GM12878 (cell line): ENCODE measurements around the gene SCLY. TPM values are rescaled to one million over a fixed set of nuclear protein-coding genes. Genes with fewer than 3 reads are reported as not detected.

Experiments
- BRCA1 ChIP-seq: IDR thresholded peaks from 2 replicates; pipeline ENCODE4 v1.6.1; 2011; ENCODE audit warnings: low read depth, low read length, improper control_type of control experiment
- CHD4 ChIP-seq: fragments of 200-600 bp; sonication (generic); IDR thresholded peaks from 2 replicates; pipeline ENCODE4 v1.6.1; 2016; ENCODE audit warnings: mild to moderate bottlenecking
- IKZF2 ChIP-seq, 2 experiments: fragments of 450-650 bp; IDR thresholded peaks; 2 replicates each; pipeline ENCODE4 v1.6.1; 2017; ENCODE audit warnings: mild to moderate bottlenecking in 2 of 2, moderate library complexity in 2 of 2
- IRF4 ChIP-seq: IDR thresholded peaks from 2 replicates; pipeline ENCODE4 v1.6.1; 2011; ENCODE audit warnings: low read depth, low read length
- JUND ChIP-seq: IDR thresholded peaks from 2 replicates; pipeline ENCODE4 v1.6.1; 2012; ENCODE audit warnings: low read depth, mild to moderate bottlenecking, low read length, improper control_type of control experiment, moderate library complexity
- KAT2A ChIP-seq: conservative IDR thresholded peaks from 2 replicates; pipeline ENCODE4 v1.6.1; 2011; ENCODE audit warnings: low read depth, low read length; ENCODE audit not compliant: control insufficient read depth
- LARP7 ChIP-seq: fragments of 450-650 bp; IDR thresholded peaks from 2 replicates; pipeline ENCODE4 v1.6.1; 2017; ENCODE audit warnings: mild to moderate bottlenecking
- MEF2B ChIP-seq: fragments of 450-650 bp; IDR thresholded peaks from 2 replicates; pipeline ENCODE4 v1.6.1; 2018; ENCODE audit warnings: mild to moderate bottlenecking, moderate library complexity; ENCODE audit not compliant: partially characterized antibody, poor library complexity, severe bottlenecking
- MTA2 ChIP-seq: fragments of 450-650 bp; IDR thresholded peaks from 2 replicates; pipeline ENCODE4 v1.6.1; 2016; ENCODE audit warnings: low read depth, mild to moderate bottlenecking, moderate library complexity
- NBN ChIP-seq: fragments of 450-650 bp; IDR thresholded peaks from 2 replicates; pipeline ENCODE4 v1.6.1; 2016
- NFXL1 ChIP-seq: fragments of 450-650 bp; IDR thresholded peaks from 2 replicates; pipeline ENCODE4 v1.6.1; 2017; ENCODE audit warnings: antibody characterized with exemption, mild to moderate bottlenecking, borderline replicate concordance
- NRF1 ChIP-seq: conservative IDR thresholded peaks from 2 replicates; pipeline ENCODE4 v1.6.1; 2011; ENCODE audit warnings: mild to moderate bottlenecking, low read depth, low read length, improper control_type of control experiment
- POLR2A ChIP-seq: IDR thresholded peaks from 2 replicates; pipeline ENCODE4 v1.6.1; 2011; ENCODE audit warnings: low read depth, mild to moderate bottlenecking, low read length
- RBBP5 ChIP-seq: fragments of 200-600 bp; sonication (generic); conservative IDR thresholded peaks from 2 replicates; pipeline ENCODE4 v1.6.1; 2016
- REST ChIP-seq: IDR thresholded peaks from 2 replicates; pipeline ENCODE4 v1.6.1; 2012; ENCODE audit warnings: mild to moderate bottlenecking, low read depth, low read length
- SIN3A ChIP-seq: IDR thresholded peaks from 2 replicates; pipeline ENCODE4 v1.6.1; 2012; ENCODE audit warnings: low read depth, low read length, improper control_type of control experiment
- SMAD1 ChIP-seq: fragments of 450-650 bp; IDR thresholded peaks from 2 replicates; pipeline ENCODE4 v1.6.1; 2018; ENCODE audit warnings: mild to moderate bottlenecking, low read depth; ENCODE audit not compliant: partially characterized antibody
- TARDBP ChIP-seq: IDR thresholded peaks from 2 replicates; pipeline ENCODE4 v1.6.1; 2016; ENCODE audit warnings: borderline replicate concordance
- ZNF384 ChIP-seq: IDR thresholded peaks from 2 replicates; pipeline ENCODE4 v1.6.1; 2012; ENCODE audit warnings: low read depth, mild to moderate bottlenecking, low read length, improper control_type of control experiment, borderline replicate concordance
- polyA plus RNA-seq, 11 experiments: library from polyadenylated mRNA; depleted of rRNA in 4 of 11; unstranded in 6 of 11; stranded (reverse) in 5 of 11; fragments of >200 nt; fragmentation: Nextera tagmentation in 4 of 11; fragmentation: Illumina TruSeq in 1 of 11; extraction: Ambion mirVana in 4 of 11; extraction: Trizol in 1 of 11; gene quantifications; 1 replicate in 1 of 11; 2 replicates in 10 of 11; pipeline versions ENCODE4 v1.2.1 to v1.2.3, GENCODE V29; 2011 to 2016; ENCODE audit warnings: inconsistent platforms in 2 of 11, missing spikeins in 2 of 11, low read depth in 1 of 11
- total RNA-seq, 4 experiments: library from RNA; depleted of rRNA in 3 of 4; stranded (reverse); fragments of >200 nt in 3 of 4; fragmentation: Illumina TruSeq in 1 of 4; extraction: Trizol in 1 of 4; gene quantifications; 2 replicates each; pipeline versions ENCODE4 v1.2.1 to v1.2.3, GENCODE V29; 2013 to 2021
- TF ChIP-seq, protein P1 (sequence below): fragments of 450-650 bp; formaldehyde crosslinking; IDR thresholded peaks from 2 replicates; pipeline ENCODE4 v1.4.0; 2020; ENCODE audit warnings: mild to moderate bottlenecking, moderate library complexity
- TF ChIP-seq, protein P2 (sequence below): IDR thresholded peaks from 2 replicates; pipeline ENCODE4 v1.6.1; 2012; ENCODE audit warnings: low read length, inconsistent platforms

Gene SCLY
- total and polyA plus RNA-seq, 10 of the 15 experiments (the other 5 are each of a cell fraction or from before 2014, with no cell fraction given): 3.3 to 49.1 (median 32.3) TPM

DNA sequence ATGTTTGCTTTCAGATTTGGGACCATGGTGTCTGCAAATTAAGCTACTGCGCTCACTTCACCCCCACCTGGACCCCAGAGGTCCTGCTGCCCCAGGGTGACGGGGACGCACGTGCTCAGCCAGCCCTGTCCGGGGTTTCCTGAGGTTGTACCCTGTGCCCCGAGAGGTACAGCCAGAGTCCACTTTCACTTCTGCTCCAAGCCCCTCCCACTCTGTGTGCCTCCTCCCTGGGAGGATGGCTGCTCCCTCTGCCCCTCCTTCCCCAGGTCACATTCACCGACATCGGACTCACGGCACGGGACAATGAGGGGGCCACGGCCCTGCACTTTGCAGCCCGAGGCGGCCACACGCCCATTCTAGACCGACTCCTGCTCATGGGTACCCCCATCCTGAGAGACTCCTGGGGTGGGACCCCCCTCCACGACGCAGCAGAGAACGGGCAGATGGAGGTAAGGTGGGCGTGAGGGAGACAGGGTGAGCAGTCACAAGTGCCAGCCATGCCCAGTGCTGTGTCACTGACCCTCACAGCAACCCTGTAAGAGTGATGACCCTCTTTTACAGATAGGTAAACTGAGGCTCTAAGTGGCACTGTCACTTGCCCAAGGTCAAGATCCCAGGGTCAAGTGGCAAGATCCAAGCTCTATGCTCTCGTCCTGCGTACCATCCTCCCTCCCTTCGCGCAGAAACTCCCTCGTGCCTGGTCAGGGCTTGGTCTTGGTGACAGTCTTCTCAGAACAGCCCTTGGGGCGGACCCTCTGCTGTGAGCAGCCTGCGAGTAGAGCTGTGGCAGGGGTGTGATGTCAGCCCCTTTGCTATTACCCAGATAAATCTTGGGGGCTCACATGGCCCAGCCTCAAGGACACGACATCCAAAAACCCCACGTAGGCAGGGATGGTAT lies 47.0 kb downstream of the SCLY start (continued):
- TF ChIP-seq, protein P1, sequence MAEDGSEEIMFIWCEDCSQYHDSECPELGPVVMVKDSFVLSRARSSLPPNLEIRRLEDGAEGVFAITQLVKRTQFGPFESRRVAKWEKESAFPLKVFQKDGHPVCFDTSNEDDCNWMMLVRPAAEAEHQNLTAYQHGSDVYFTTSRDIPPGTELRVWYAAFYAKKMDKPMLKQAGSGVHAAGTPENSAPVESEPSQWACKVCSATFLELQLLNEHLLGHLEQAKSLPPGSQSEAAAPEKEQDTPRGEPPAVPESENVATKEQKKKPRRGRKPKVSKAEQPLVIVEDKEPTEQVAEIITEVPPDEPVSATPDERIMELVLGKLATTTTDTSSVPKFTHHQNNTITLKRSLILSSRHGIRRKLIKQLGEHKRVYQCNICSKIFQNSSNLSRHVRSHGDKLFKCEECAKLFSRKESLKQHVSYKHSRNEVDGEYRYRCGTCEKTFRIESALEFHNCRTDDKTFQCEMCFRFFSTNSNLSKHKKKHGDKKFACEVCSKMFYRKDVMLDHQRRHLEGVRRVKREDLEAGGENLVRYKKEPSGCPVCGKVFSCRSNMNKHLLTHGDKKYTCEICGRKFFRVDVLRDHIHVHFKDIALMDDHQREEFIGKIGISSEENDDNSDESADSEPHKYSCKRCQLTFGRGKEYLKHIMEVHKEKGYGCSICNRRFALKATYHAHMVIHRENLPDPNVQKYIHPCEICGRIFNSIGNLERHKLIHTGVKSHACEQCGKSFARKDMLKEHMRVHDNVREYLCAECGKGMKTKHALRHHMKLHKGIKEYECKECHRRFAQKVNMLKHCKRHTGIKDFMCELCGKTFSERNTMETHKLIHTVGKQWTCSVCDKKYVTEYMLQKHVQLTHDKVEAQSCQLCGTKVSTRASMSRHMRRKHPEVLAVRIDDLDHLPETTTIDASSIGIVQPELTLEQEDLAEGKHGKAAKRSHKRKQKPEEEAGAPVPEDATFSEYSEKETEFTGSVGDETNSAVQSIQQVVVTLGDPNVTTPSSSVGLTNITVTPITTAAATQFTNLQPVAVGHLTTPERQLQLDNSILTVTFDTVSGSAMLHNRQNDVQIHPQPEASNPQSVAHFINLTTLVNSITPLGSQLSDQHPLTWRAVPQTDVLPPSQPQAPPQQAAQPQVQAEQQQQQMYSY (CRISPR knock-in tag): no peak
- TF ChIP-seq SIN3A (peak; percentile 73), ZNF384 (no peak), KAT2A (no peak), IKZF2 (IDR thresholded peaks at IDR 0.05) (peak; percentile 59 to 62; a peak in 3 of 4 replicates), JUND (no peak), TARDBP (no peak), LARP7 (no peak), MTA2 (no peak), RBBP5 (no peak), NRF1 (no peak), REST (no peak), NBN (peak; percentile 86), IRF4 (0 out of 2 replicates have a peak, but pooled peaks have one; percentile 46), POLR2A (peak; percentile 61; the same call in 1 of the 2 replicates), BRCA1 (no peak), SMAD1 (no peak), CHD4 (no peak), NFXL1 (no peak), MEF2B (no peak)
- TF ChIP-seq, protein P2, sequence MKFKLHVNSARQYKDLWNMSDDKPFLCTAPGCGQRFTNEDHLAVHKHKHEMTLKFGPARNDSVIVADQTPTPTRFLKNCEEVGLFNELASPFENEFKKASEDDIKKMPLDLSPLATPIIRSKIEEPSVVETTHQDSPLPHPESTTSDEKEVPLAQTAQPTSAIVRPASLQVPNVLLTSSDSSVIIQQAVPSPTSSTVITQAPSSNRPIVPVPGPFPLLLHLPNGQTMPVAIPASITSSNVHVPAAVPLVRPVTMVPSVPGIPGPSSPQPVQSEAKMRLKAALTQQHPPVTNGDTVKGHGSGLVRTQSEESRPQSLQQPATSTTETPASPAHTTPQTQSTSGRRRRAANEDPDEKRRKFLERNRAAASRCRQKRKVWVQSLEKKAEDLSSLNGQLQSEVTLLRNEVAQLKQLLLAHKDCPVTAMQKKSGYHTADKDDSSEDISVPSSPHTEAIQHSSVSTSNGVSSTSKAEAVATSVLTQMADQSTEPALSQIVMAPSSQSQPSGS: no peak
